GM21515 (cell line): ENCODE results near the gene SLK.

ENCODE experiments used
- ATAC-seq: cut with Tn5 transposase; IDR thresholded peaks from one replicate; pipeline ENCODE4 v1.9.1; 2021; ENCODE audit not compliant: unreplicated experiment

Gene SLK

GRCh38 chr10:104045151-104046089 is 78.5 kb downstream of the SLK start:
- ATAC-seq = no peak

GRCh38 chr10:104046651-104047050 is 79.7 kb downstream of the SLK start:
- no peak for ATAC-seq

GRCh38 chr10:104049504-104050250 is 82.7 kb downstream of the SLK start:
- ATAC-seq = no peak

GRCh38 chr10:104052431-104052830 is 85.5 kb downstream of the SLK start:
- ATAC-seq = no peak

- ATAC-seq = no peak
Observed at GRCh38 chr10:104053201-104053600, 86.3 kb downstream of the SLK start.

- no peak for ATAC-seq
Observed at GRCh38 chr10:104054430-104054829, 87.5 kb downstream of the SLK start.

GRCh38 chr10:104056619-104057273 is 89.8 kb downstream of the SLK start:
- ATAC-seq = no peak

- ATAC-seq = no peak
Observed at GRCh38 chr10:104057717-104058116, 90.8 kb downstream of the SLK start.

- no peak for ATAC-seq
Observed at GRCh38 chr10:104059364-104059763, 92.4 kb downstream of the SLK start.

GRCh38 chr10:104061196-104061595 is 94.3 kb downstream of the SLK start:
- no peak for ATAC-seq

- ATAC-seq = no peak
Observed at GRCh38 chr10:104065748-104066147, 98.8 kb downstream of the SLK start.

- no peak for ATAC-seq
Observed at GRCh38 chr10:104066945-104067344, 100.0 kb downstream of the SLK start.

- ATAC-seq = no peak
Observed at GRCh38 chr10:104067525-104067924, 100.6 kb downstream of the SLK start.

GRCh38 chr10:104069613-104070012 is 102.7 kb downstream of the SLK start:
- ATAC-seq = no peak

GRCh38 chr10:104072786-104073185 is 105.8 kb downstream of the SLK start:
- no peak for ATAC-seq

- ATAC-seq = no peak
Observed at GRCh38 chr10:104074505-104074904, 107.6 kb downstream of the SLK start.

- ATAC-seq = no peak
Observed at GRCh38 chr10:104076743-104077160, 109.8 kb downstream of the SLK start.

- ATAC-seq = no peak
Observed at GRCh38 chr10:104077247-104077646, 110.3 kb downstream of the SLK start.

- ATAC-seq = no peak
Observed at GRCh38 chr10:104077663-104078151, 110.8 kb downstream of the SLK start.
